Loucy (cell line): ENCODE measurements around the gene PPWD1.

Experiments
- EZH2phosphoT487 ChIP-seq: fragments of 200-600 bp; IDR thresholded peaks from 2 replicates; pipeline ENCODE4 v1.6.1; 2018; ENCODE audit warnings: antibody characterized with exemption, mild to moderate bottlenecking, moderate library complexity, borderline replicate concordance
- TF ChIP-seq, protein P1 (sequence below): fragments of 200-600 bp; sonication (generic); conservative IDR thresholded peaks from 2 replicates; pipeline ENCODE4 v1.5.1; 2014; ENCODE audit warnings: mild to moderate bottlenecking, antibody characterized with exemption, low read length

- TF ChIP-seq, protein P1, sequence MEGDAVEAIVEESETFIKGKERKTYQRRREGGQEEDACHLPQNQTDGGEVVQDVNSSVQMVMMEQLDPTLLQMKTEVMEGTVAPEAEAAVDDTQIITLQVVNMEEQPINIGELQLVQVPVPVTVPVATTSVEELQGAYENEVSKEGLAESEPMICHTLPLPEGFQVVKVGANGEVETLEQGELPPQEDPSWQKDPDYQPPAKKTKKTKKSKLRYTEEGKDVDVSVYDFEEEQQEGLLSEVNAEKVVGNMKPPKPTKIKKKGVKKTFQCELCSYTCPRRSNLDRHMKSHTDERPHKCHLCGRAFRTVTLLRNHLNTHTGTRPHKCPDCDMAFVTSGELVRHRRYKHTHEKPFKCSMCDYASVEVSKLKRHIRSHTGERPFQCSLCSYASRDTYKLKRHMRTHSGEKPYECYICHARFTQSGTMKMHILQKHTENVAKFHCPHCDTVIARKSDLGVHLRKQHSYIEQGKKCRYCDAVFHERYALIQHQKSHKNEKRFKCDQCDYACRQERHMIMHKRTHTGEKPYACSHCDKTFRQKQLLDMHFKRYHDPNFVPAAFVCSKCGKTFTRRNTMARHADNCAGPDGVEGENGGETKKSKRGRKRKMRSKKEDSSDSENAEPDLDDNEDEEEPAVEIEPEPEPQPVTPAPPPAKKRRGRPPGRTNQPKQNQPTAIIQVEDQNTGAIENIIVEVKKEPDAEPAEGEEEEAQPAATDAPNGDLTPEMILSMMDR, result no peak
- no peak for TF ChIP-seq EZH2phosphoT487
Measured at GRCh38 chr5:65625743-65626142, 62.6 kb downstream of the PPWD1 start.
